OCI-LY3 (cell line): ENCODE results near the gene HYPK.

Experiments
- H2AFZ ChIP-seq: fragments of 200-600, 300-600 bp; shearing (Covaris generic); 2 replicates; pipeline ENCODE4 v1.6.0; 2014; ENCODE audit warnings: antibody characterized with exemption, low read depth, low read length
- H3K27ac ChIP-seq: fragments of 200-600, 300-600 bp; sonication (generic); 2 replicates; pipeline ENCODE4 v1.5.1; 2014; ENCODE audit warnings: mild to moderate bottlenecking, low read length, moderate library complexity, mixed read lengths
- H3K27me3 ChIP-seq: fragments of 200-600, 300-600 bp; sonication (generic); 2 replicates; pipeline ENCODE4 v1.6.1; 2014; ENCODE audit warnings: low read depth, low read length, mixed read lengths
- H3K36me3 ChIP-seq: fragments of 200-600, 300-600 bp; sonication (generic); replicated peaks from 2 replicates; pipeline ENCODE3; 2014; ENCODE audit warnings: low read depth, low read length, mixed read lengths
- H3K4me1 ChIP-seq: fragments of 300-600, 200-600 bp; sonication (generic); 2 replicates; pipeline ENCODE4 v1.6.1; 2014; ENCODE audit warnings: low read length, mixed read lengths
- H3K4me2 ChIP-seq: fragments of 200-600, 300-600 bp; sonication (generic); 2 replicates; pipeline ENCODE4 v1.6.1; 2014; ENCODE audit warnings: low read length, mixed read lengths
- H3K4me3 ChIP-seq: fragments of 300-600, 200-600 bp; sonication (generic); 2 replicates; pipeline ENCODE4 v1.5.1; 2014; ENCODE audit warnings: antibody characterized with exemption, mild to moderate bottlenecking, low read length, moderate library complexity
- H3K79me2 ChIP-seq: fragments of 300-600, 200-600 bp; shearing (Covaris generic); 2 replicates; pipeline ENCODE4 v1.6.1; 2014; ENCODE audit warnings: mild to moderate bottlenecking, low read length, mixed read lengths
- H3K9ac ChIP-seq: fragments of 300-600, 200-600 bp; shearing (Covaris generic); 2 replicates; pipeline ENCODE4 v1.6.0; 2014; ENCODE audit warnings: mild to moderate bottlenecking, low read length, moderate library complexity
- H3K9me3 ChIP-seq: fragments of 200-600, 300-600 bp; shearing (Covaris generic); 2 replicates; pipeline ENCODE4 v1.6.1; 2014; ENCODE audit warnings: low read length, mixed read lengths; ENCODE audit not compliant: insufficient read depth
- H4K20me1 ChIP-seq: fragments of 200-600, 300-600 bp; sonication (generic); 2 replicates; pipeline ENCODE4 v1.6.1; 2016; ENCODE audit warnings: low read length, mixed read lengths; ENCODE audit not compliant: insufficient read depth
- CTCF ChIP-seq: fragments of 200-600, 300-600 bp; sonication (generic); IDR thresholded peaks from 2 replicates; pipeline ENCODE4 v1.5.1; 2014; ENCODE audit warnings: antibody characterized with exemption, low read length, low read depth
- EZH2phosphoT487 ChIP-seq: fragments of 200-600 bp; shearing (Covaris generic); IDR thresholded peaks from 2 replicates; pipeline ENCODE4 v1.6.1; 2018; ENCODE audit warnings: antibody characterized with exemption, mixed run types, low read depth

HYPK gene

GRCh38 chr15:43800286-43801141 lies at the start of gene HYPK:
Gene HYPK (plus strand): TSS chr15:43800599. CDS start chr15:43800623, 24 bp downstream.
- Histone ChIP-seq H3K9ac (peak within 1 kb of the TSS; percentile 70), H3K9me3 (peaks cover 6% of the 10 kb centered on the region; the same call in 1 of the 2 replicates), H3K4me3 (peak within 1 kb of the TSS; percentile 90), H3K27ac (peak within 1 kb of the TSS; percentile 59), H3K4me1 (peaks cover 33% of the 10 kb centered on the region), H4K20me1 (0 out of 2 replicates have a peak, but pooled peaks cover 8% of the 10 kb centered on the region), H3K27me3 (no peaks in the 10 kb centered on the region), H3K4me2 (peak within 1 kb of the TSS; percentile 86), H2AFZ (no peak within 1 kb of the TSS), H3K79me2 (peaks cover 24% of the 10 kb centered on the region), H3K36me3 (peaks cover 53% of the 10 kb centered on the region)
- TF ChIP-seq EZH2phosphoT487 (no peak), CTCF (no peak)

GRCh38 chr15:43751885-43752284 lies 48.5 kb upstream of the HYPK start:
- H3K27me3 ChIP-seq: no peaks in the 10 kb centered on the region
- TF ChIP-seq CTCF (no peak), EZH2phosphoT487 (no peak)
- H3K27ac ChIP-seq: no peak overlapping the region
- H3K9ac ChIP-seq: no peak overlapping the region
- peaks cover 100% of the 10 kb centered on the region for H3K79me2 ChIP-seq
- no peak overlapping the region for H3K4me3 ChIP-seq
- peaks cover 54% of the 10 kb centered on the region for H3K36me3 ChIP-seq
- peaks cover 36% of the 10 kb centered on the region for H3K4me1 ChIP-seq
- no peak overlapping the region for H3K4me2 ChIP-seq
- H3K9me3 ChIP-seq: no peaks in the 10 kb centered on the region
- no peak overlapping the region for H2AFZ ChIP-seq
- peaks cover 87% of the 10 kb centered on the region for H4K20me1 ChIP-seq

GRCh38 chr15:43762824-43763223 lies 37.6 kb upstream of the HYPK start:
- H3K79me2 ChIP-seq: peaks cover 19% of the 10 kb centered on the region
- no peaks in the 10 kb centered on the region for H3K27me3 ChIP-seq
- H3K36me3 ChIP-seq: peaks cover 59% of the 10 kb centered on the region
- no peak overlapping the region for H3K4me3 ChIP-seq
- peaks cover 12% of the 10 kb centered on the region; the same call in 1 of the 2 replicates for H4K20me1 ChIP-seq
- H3K4me2 ChIP-seq: no peak overlapping the region
- H2AFZ ChIP-seq: no peak overlapping the region
- no peak overlapping the region for H3K9ac ChIP-seq
- TF ChIP-seq EZH2phosphoT487: no peak
- no peak for TF ChIP-seq CTCF
- no peaks in the 10 kb centered on the region for H3K4me1 ChIP-seq
- no peaks in the 10 kb centered on the region for H3K9me3 ChIP-seq
- H3K27ac ChIP-seq: no peak overlapping the region

- no peaks in the 10 kb centered on the region for H3K27me3 ChIP-seq
- no peak overlapping the region for H2AFZ ChIP-seq
- peaks cover 13% of the 10 kb centered on the region; the same call in 1 of the 2 replicates for H4K20me1 ChIP-seq
- H3K4me3 ChIP-seq: no peak overlapping the region
- no peak overlapping the region for H3K27ac ChIP-seq
- H3K36me3 ChIP-seq: peaks cover 65% of the 10 kb centered on the region
- H3K4me1 ChIP-seq: no peaks in the 10 kb centered on the region
- peaks cover 13% of the 10 kb centered on the region for H3K79me2 ChIP-seq
- no peak overlapping the region for H3K9ac ChIP-seq
- no peak overlapping the region for H3K4me2 ChIP-seq
- TF ChIP-seq CTCF (no peak), EZH2phosphoT487 (no peak)
- no peaks in the 10 kb centered on the region for H3K9me3 ChIP-seq
Measured at GRCh38 chr15:43763819-43764446, 36.5 kb upstream of the HYPK start.
